Measurements from ENCODE around the gene ZHX3. TPM values are rescaled to one million over a fixed set of nuclear protein-coding genes. Genes with fewer than 3 reads are reported as not detected.

Gene ZHX3
- total and polyA plus RNA-seq, 2 of the 4 experiments (the other 2 are of a cell fraction) = 25.0 to 28.0 TPM

DNA sequence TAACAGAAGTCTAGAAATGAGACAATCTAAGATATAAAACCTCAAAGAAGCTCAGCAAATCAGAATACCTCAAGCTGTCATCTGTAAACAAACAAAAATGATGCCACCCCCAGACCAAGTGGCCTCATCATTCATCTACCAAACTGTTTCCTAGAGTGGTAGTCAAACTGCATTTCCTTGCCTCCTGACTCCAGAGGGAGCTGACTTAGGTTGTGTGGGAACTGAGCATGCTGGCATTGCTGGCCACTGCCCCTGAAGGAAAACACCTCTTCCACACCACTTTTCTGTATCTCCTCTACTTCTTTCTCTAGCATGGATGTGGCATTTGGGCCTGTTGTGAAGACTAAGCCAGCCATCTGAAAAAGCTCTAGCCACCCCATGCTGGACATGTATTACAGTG is 56.3 kb downstream of the ZHX3 start (continued):
- TF ChIP-seq, protein P1, sequence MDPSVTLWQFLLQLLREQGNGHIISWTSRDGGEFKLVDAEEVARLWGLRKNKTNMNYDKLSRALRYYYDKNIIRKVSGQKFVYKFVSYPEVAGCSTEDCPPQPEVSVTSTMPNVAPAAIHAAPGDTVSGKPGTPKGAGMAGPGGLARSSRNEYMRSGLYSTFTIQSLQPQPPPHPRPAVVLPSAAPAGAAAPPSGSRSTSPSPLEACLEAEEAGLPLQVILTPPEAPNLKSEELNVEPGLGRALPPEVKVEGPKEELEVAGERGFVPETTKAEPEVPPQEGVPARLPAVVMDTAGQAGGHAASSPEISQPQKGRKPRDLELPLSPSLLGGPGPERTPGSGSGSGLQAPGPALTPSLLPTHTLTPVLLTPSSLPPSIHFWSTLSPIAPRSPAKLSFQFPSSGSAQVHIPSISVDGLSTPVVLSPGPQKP (IDR thresholded peaks at IDR 0.05; ENCODE audit: borderline replicate concordance, low read depth, low read length) = no peak

DNA sequence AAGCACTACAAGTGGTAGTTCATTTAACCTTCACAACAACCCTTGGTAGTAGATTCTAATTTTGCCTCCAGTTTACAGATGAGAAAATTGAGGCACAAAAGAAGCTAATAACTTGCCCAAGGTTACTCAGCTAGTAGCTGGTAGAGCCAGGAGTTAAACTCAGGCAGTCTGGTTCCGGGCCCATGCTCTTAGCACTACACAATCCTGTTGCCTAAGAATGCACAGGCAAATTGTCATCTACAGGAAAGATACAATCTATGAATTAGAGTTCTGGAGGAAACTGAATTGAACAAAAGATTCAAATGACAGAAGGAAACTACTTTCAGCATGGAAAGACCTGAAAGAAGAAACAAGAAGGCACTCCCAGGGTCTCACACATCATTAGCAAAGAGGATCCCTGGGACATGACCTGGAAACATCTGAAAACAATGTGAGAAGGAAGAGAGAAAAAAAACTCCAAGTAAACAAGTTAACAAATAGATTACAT is 56.8 kb downstream of the ZHX3 start:
- no peak overlapping the region for H3K56ac ChIP-seq (ENCODE audit: extremely low read depth, insufficient read depth, low read length)
- H2BK15ac ChIP-seq (ENCODE audit: low read depth, low read length) = no peak overlapping the region
- no peak overlapping the region for H3K27ac ChIP-seq (ENCODE audit: insufficient read depth, low read length)
- H4K20me1 ChIP-seq (ENCODE audit: insufficient read depth, low read length) = peaks cover 12% of the 10 kb centered on the region
- H3K9me1 ChIP-seq (ENCODE audit: insufficient read depth, low read length) = peaks cover 8% of the 10 kb centered on the region
- no CpG with 5 or more reads among the region's 1 CpG for WGBS, 2 experiments (ENCODE audit: extremely low coverage in 2 of 2, insufficient read length in 1 of 2)
- intact Hi-C loops (cut with micrococcal nuclease) = no loop called here
- H3K4me3 ChIP-seq (ENCODE audit: insufficient read depth, low read depth, low read length) = no peak overlapping the region
- CTCF ChIA-PET = no interaction called here
- peaks cover 28 to 41% of the 10 kb centered on the region in 2 experiments for H3K79me1 ChIP-seq (ENCODE audit: low read depth in 1 of 2, low read length in 2 of 2)
- dilution Hi-C loops (cut with HindIII; ENCODE audit: low sequenced_read_pairs, unreplicated experiment) = no loop called here
- no peak overlapping the region for H4K91ac ChIP-seq (ENCODE audit: insufficient read depth, low read depth, low read length)
- no peak overlapping the region for H2BK5ac ChIP-seq (ENCODE audit: low read depth, low read length, poor library complexity, severe bottlenecking)
- BruUV-seq (replicated peaks) = no TSS peak
- H3K14ac ChIP-seq (replicated peaks; ENCODE audit: low read depth, low read length) = no peak overlapping the region
- no peak overlapping the region for H3K9ac ChIP-seq (ENCODE audit: low read depth, low read length)
- no peaks in the 10 kb centered on the region for H3K27me3 ChIP-seq (ENCODE audit: control insufficient read depth, insufficient read depth, low read length)
- no peak overlapping the region for H2AK9ac ChIP-seq (replicated peaks; ENCODE audit: low read depth, low read length, poor library complexity)
- no peak overlapping the region for H4K8ac ChIP-seq (ENCODE audit: low read depth in 2 of 2, low read length in 2 of 2)
- H3K4ac ChIP-seq (ENCODE audit: low read depth, low read length) = no peak overlapping the region
- no peak overlapping the region for H4K5ac ChIP-seq (ENCODE audit: low read depth, low read length)
- no peak overlapping the region for H2AK5ac ChIP-seq (ENCODE audit: low read depth, low read length)
- no peak for ATAC-seq (ENCODE audit: low read depth)
- H2BK20ac ChIP-seq (ENCODE audit: low read depth, low read length) = no peak overlapping the region
- no peak overlapping the region for H2BK120ac ChIP-seq (ENCODE audit: low read depth, low read length)
- no peaks in the 10 kb centered on the region for H3K9me3 ChIP-seq (ENCODE audit: control insufficient read depth, insufficient read depth, low read length)
- no peaks in the 10 kb centered on the region for H3K36me3 ChIP-seq (ENCODE audit: control insufficient read depth, insufficient read depth, low read length)
- H3K4me2 ChIP-seq (ENCODE audit: low read depth, low read length) = no peak overlapping the region
- H3K4me1 ChIP-seq (ENCODE audit: control insufficient read depth, insufficient read depth, low read length) = peaks cover 3% of the 10 kb centered on the region; the same call in 1 of the 2 replicates
- DNase-seq = no peak
- no peak overlapping the region for H2AFZ ChIP-seq (replicated peaks; ENCODE audit: low read length, poor library complexity)
- no peak overlapping the region for H3K23ac ChIP-seq (ENCODE audit: low read depth, low read length)
- H3K18ac ChIP-seq (ENCODE audit: low read depth, low read length) = no peak overlapping the region
- in situ Hi-C loops (cut with MboI; ENCODE audit: low sequenced_read_pairs) = no loop called here
- POLR2A ChIA-PET (ENCODE audit: unreplicated experiment) = no interaction called here
- TF ChIP-seq CHD1 (IDR thresholded peaks at IDR 0.05; ENCODE audit: low read depth, low read length) (no peak), BHLHE40 (IDR thresholded peaks at IDR 0.05; ENCODE audit: low read depth, low read length) (no peak), CEBPB (IDR thresholded peaks at IDR 0.05; ENCODE audit: low read depth, low read length) (no peak), RAD21 (IDR thresholded peaks at IDR 0.05; ENCODE audit: low read length) (no peak), RFX5 (IDR thresholded peaks at IDR 0.05; ENCODE audit: low read depth, low read length) (no peak), MAZ (IDR thresholded peaks at IDR 0.05; ENCODE audit: borderline replicate concordance, low read depth, low read length) (no peak), MXI1 (IDR thresholded peaks at IDR 0.05; ENCODE audit: borderline replicate concordance, low read depth, low read length) (no peak), MAFK (IDR thresholded peaks at IDR 0.05; ENCODE audit: low read depth, low read length) (no peak), FOS (IDR thresholded peaks at IDR 0.05; ENCODE audit: low read depth, low read length) (no peak), RCOR1 (IDR thresholded peaks at IDR 0.05; ENCODE audit: insufficient replicate concordance, low read length) (no peak), SMC3 (IDR thresholded peaks at IDR 0.05; ENCODE audit: low read depth, low read length) (no peak)
- TF ChIP-seq, protein P2, sequence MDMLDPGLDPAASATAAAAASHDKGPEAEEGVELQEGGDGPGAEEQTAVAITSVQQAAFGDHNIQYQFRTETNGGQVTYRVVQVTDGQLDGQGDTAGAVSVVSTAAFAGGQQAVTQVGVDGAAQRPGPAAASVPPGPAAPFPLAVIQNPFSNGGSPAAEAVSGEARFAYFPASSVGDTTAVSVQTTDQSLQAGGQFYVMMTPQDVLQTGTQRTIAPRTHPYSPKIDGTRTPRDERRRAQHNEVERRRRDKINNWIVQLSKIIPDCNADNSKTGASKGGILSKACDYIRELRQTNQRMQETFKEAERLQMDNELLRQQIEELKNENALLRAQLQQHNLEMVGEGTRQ (IDR thresholded peaks at IDR 0.05; ENCODE audit: low read depth, low read length) = no peak
- TF ChIP-seq, protein P3, sequence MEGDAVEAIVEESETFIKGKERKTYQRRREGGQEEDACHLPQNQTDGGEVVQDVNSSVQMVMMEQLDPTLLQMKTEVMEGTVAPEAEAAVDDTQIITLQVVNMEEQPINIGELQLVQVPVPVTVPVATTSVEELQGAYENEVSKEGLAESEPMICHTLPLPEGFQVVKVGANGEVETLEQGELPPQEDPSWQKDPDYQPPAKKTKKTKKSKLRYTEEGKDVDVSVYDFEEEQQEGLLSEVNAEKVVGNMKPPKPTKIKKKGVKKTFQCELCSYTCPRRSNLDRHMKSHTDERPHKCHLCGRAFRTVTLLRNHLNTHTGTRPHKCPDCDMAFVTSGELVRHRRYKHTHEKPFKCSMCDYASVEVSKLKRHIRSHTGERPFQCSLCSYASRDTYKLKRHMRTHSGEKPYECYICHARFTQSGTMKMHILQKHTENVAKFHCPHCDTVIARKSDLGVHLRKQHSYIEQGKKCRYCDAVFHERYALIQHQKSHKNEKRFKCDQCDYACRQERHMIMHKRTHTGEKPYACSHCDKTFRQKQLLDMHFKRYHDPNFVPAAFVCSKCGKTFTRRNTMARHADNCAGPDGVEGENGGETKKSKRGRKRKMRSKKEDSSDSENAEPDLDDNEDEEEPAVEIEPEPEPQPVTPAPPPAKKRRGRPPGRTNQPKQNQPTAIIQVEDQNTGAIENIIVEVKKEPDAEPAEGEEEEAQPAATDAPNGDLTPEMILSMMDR (conservative IDR thresholded peaks at IDR 0.05; ENCODE audit: low read depth, low read length) = no peak
